PC-9 (cell line): ENCODE measurements around the gene ARHGAP18. TPM values are rescaled to one million over a fixed set of nuclear protein-coding genes. Genes with fewer than 3 reads are reported as not detected.

Source experiments
- BruUV-seq: library from RNA; stranded (reverse); fragments of 400-500 nt; replicated peaks from 2 replicates; lab custom pipeline; 2021; lab: Mats Ljungman, UMichigan
- CTCF ChIA-PET: fragments of 300-600 bp; sonication (Branson Sonifier 250); formaldehyde crosslinking; loops from one replicate; lab custom pipeline; 2022; ENCODE audit warnings: antibody characterized with exemption; lab: Charles Lee
- POLR2A ChIA-PET: fragments of 300-600 bp; sonication (Branson Sonifier 250); formaldehyde crosslinking; loops from one replicate; lab custom pipeline; 2022; ENCODE audit warnings: antibody characterized with exemption; ENCODE audit not compliant: unreplicated experiment; lab: Charles Lee
- DNase-seq, 2 experiments: peaks; one replicate each; pipeline versions ENCODE4 v3.0.0 to v3.0.0-alpha.2; 2015 to 2022; ENCODE audit warnings: mixed read lengths in 1 of 2
- H2AFZ ChIP-seq: fragments of 200-600 bp; sonication (generic); 2 replicates; pipeline ENCODE4 v1.8.1; 2017; ENCODE audit warnings: antibody characterized with exemption
- H3F3A ChIP-seq: fragments of 200-600 bp; sonication (generic); 2 replicates; pipeline ENCODE4 v1.8.1; 2017; ENCODE audit warnings: antibody characterized with exemption, mild to moderate bottlenecking, low read depth; ENCODE audit not compliant: insufficient read depth
- H3K27ac ChIP-seq: fragments of 200-600 bp; sonication (generic); 2 replicates; pipeline ENCODE4 v1.6.1; 2016; ENCODE audit warnings: mixed run types
- H3K27me3 ChIP-seq: fragments of 200-600 bp; sonication (generic); 2 replicates; pipeline ENCODE4 v1.6.1; 2016; ENCODE audit warnings: low read depth, mixed run types; ENCODE audit not compliant: insufficient read depth
- H3K36me3 ChIP-seq: fragments of 200-600 bp; sonication (generic); 2 replicates; pipeline ENCODE4 v1.6.1; 2016; ENCODE audit warnings: low read depth, mixed run types
- H3K4me1 ChIP-seq: fragments of 200-600 bp; sonication (generic); replicated peaks from 2 replicates; pipeline ENCODE4 v1.6.1; 2016; ENCODE audit warnings: mixed run types; ENCODE audit not compliant: insufficient read depth
- H3K4me2 ChIP-seq: fragments of 200-600 bp; sonication (generic); 2 replicates; pipeline ENCODE4 v1.6.1; 2017; ENCODE audit warnings: mixed run types
- H3K4me3 ChIP-seq: fragments of 200-600 bp; sonication (generic); 2 replicates; pipeline ENCODE4 v1.6.1; 2016; ENCODE audit warnings: mixed run types
- H3K79me2 ChIP-seq: fragments of 200-600 bp; sonication (generic); 2 replicates; pipeline ENCODE4 v1.6.1; 2017; ENCODE audit warnings: low read depth, mixed run types
- H3K9me2 ChIP-seq: fragments of 200-600 bp; sonication (generic); 2 replicates; pipeline ENCODE4 v1.8.1; 2017; ENCODE audit warnings: mild to moderate bottlenecking; ENCODE audit not compliant: insufficient read depth
- H3K9me3 ChIP-seq: fragments of 200-600 bp; sonication (generic); 2 replicates; pipeline ENCODE4 v1.8.1; 2016; ENCODE audit warnings: low read depth; ENCODE audit not compliant: insufficient read depth
- H4K20me1 ChIP-seq: fragments of 200-600 bp; sonication (generic); 2 replicates; pipeline ENCODE4 v1.8.1; 2017; ENCODE audit not compliant: insufficient read depth
- EZH2 ChIP-seq: fragments of 200-600 bp; sonication (generic); IDR thresholded peaks from 2 replicates; pipeline ENCODE4 v1.8.0; 2017; ENCODE audit warnings: antibody characterized with exemption, low read depth
- intact Hi-C: fragments of 100-400 bp; cut with micrococcal nuclease; formaldehyde crosslinking; loops from one replicate; pipeline ENCODE4 v1.10.0; 2022; ENCODE audit not compliant: unreplicated experiment
- total RNA-seq: library from RNA; stranded (reverse); gene quantifications from 2 replicates; pipeline ENCODE4 v1.2.3, GENCODE V29; 2021
- TF ChIP-seq, protein P1 (sequence below): fragments of 200-600 bp; sonication (generic); conservative IDR thresholded peaks from 2 replicates; pipeline ENCODE4 v1.6.1; 2017; ENCODE audit warnings: mixed run types, antibody characterized with exemption, mild to moderate bottlenecking, moderate library complexity

ARHGAP18 gene
- total RNA-seq, 1 experiment from 2014 or later = 15.0 TPM

DNA sequence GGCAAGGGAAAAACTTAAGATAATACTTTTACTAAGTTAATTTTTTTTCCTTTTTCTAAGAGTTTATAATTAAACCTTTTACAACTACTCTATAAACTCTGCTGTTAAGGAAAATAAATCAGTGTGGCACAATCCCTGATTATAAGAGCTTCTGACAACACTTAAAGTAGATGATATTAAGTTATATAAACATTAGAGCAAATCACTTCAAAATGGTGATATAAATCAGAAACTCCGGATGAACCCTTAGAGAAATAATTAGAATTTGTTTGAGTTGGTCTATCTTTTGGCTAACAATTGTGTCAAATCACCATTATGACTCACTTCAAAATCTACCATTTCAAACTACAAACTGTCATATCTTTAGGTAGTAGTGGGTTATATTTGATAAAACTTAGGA, 104.9 kb downstream of the ARHGAP18 start:
- no peaks in the 10 kb centered on the region for H3K36me3 ChIP-seq
- intact Hi-C loops = no loop called here
- no peaks in the 10 kb centered on the region for H3F3A ChIP-seq
- no TSS peak for BruUV-seq
- H4K20me1 ChIP-seq = no peaks in the 10 kb centered on the region
- H3K9me2 ChIP-seq = no peaks in the 10 kb centered on the region
- no peaks in the 10 kb centered on the region for H3K79me2 ChIP-seq
- no peaks in the 10 kb centered on the region for H3K4me1 ChIP-seq
- CTCF ChIA-PET = no interaction called here
- POLR2A ChIA-PET = interaction anchor here (0.7 kb wide), 1 partner anchor 102 kb away, joined by 4 read pairs; no protein-coding TSS in a partner anchor
- no peak for TF ChIP-seq EZH2
- TF ChIP-seq, protein P1, sequence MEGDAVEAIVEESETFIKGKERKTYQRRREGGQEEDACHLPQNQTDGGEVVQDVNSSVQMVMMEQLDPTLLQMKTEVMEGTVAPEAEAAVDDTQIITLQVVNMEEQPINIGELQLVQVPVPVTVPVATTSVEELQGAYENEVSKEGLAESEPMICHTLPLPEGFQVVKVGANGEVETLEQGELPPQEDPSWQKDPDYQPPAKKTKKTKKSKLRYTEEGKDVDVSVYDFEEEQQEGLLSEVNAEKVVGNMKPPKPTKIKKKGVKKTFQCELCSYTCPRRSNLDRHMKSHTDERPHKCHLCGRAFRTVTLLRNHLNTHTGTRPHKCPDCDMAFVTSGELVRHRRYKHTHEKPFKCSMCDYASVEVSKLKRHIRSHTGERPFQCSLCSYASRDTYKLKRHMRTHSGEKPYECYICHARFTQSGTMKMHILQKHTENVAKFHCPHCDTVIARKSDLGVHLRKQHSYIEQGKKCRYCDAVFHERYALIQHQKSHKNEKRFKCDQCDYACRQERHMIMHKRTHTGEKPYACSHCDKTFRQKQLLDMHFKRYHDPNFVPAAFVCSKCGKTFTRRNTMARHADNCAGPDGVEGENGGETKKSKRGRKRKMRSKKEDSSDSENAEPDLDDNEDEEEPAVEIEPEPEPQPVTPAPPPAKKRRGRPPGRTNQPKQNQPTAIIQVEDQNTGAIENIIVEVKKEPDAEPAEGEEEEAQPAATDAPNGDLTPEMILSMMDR = no peak
- no peak overlapping the region for H3K4me2 ChIP-seq
- H3K27ac ChIP-seq = no peak overlapping the region
- H2AFZ ChIP-seq = no peak overlapping the region
- no peak overlapping the region for H3K4me3 ChIP-seq
- H3K9me3 ChIP-seq = no peaks in the 10 kb centered on the region
- no peak for DNase-seq
- H3K27me3 ChIP-seq = no peaks in the 10 kb centered on the region

DNA sequence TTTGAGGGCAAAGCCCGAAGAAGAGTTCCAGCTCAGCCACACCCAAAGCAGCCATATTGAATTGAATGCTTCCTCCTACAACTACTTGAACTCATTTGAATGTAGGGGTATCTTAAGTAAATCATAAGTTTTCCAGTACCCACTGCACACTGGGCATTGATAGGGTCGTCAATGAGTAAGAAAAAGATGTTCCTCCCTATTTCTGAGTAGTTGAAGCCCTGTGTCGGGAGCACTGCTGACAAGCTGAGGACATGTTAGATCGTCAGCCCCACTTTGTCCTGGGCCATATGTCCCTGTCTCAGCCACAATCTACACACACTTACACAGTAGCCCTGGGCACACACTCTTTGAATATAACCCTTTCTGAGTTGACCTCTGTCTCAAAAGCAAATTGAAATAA, 105.7 kb downstream of the ARHGAP18 start:
- Histone ChIP-seq H3K4me1 (no peaks in the 10 kb centered on the region), H3K9me2 (no peaks in the 10 kb centered on the region), H3K4me2 (no peak overlapping the region), H3K27ac (no peak overlapping the region), H3K4me3 (no peak overlapping the region), H3K79me2 (no peaks in the 10 kb centered on the region), H3K9me3 (no peaks in the 10 kb centered on the region), H3K36me3 (no peaks in the 10 kb centered on the region), H2AFZ (no peak overlapping the region), H3F3A (no peaks in the 10 kb centered on the region), H3K27me3 (no peaks in the 10 kb centered on the region), H4K20me1 (no peaks in the 10 kb centered on the region)
- BruUV-seq = no TSS peak
- intact Hi-C loops = no loop called here
- TF ChIP-seq, protein P1 = no peak
- no peak for TF ChIP-seq EZH2
- DNase-seq = no peak
- POLR2A ChIA-PET = interaction anchor here (0.6 to 0.7 kb wide), 2 partner anchors 64 to 103 kb away, joined by 4 to 6 read pairs; no protein-coding TSS in a partner anchor
- CTCF ChIA-PET = no interaction called here

DNA sequence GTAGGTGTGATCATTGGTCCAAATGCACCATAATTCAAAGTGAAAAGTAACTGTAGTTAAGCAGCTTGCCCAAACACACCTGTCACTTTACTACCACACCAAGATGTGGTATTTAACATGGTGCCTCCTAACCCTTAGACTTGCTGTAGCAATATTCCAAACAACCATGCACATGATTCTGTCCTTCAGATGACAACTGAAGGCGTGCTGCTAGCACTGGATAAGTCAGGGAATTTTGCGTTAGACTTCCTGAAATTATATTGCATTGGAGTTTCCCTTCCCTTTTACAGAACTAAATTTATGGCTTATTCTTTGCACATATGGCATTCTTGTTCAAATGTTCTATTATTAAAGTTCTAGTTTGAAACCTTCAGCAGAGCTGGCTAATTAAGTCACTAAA, 106.2 kb downstream of the ARHGAP18 start:
- no TSS peak for BruUV-seq
- H3K27me3 ChIP-seq = no peaks in the 10 kb centered on the region

More for the DNA sequence above, 106.2 kb downstream of the ARHGAP18 start:
- Histone ChIP-seq H3K79me2 (no peaks in the 10 kb centered on the region), H3K9me2 (no peaks in the 10 kb centered on the region), H3K4me2 (no peak overlapping the region), H3K4me1 (no peaks in the 10 kb centered on the region), H3K9me3 (no peaks in the 10 kb centered on the region), H3K27ac (no peak overlapping the region), H3K36me3 (no peaks in the 10 kb centered on the region), H4K20me1 (no peaks in the 10 kb centered on the region), H3K4me3 (no peak overlapping the region), H2AFZ (no peak overlapping the region), H3F3A (no peaks in the 10 kb centered on the region)
- no peak for DNase-seq
- ChIA-PET CTCF (no interaction called here), POLR2A (interaction anchor here (0.6 kb wide), 1 partner anchor 64 kb away, joined by 6 read pairs; no protein-coding TSS in a partner anchor)
- TF ChIP-seq, protein P1 = no peak
- intact Hi-C loops = no loop called here
